ENCODE results near the gene CHST6. TPM values are rescaled to one million over a fixed set of nuclear protein-coding genes. Genes with fewer than 3 reads are reported as not detected.

Gene CHST6
- total and polyA plus RNA-seq, 9 of the 15 experiments (the other 6 are each of a cell fraction or from before 2014, with no cell fraction given): 0.01 to 0.05 (median 0.02) TPM; not detected in 6

- Histone ChIP-seq H3K4me3 (no peak overlapping the region), H3K27me3 (ENCODE audit: control insufficient read depth in 2 of 2, insufficient read depth in 2 of 2, low read length in 2 of 2) (no peaks in the 10 kb centered on the region), H3K4me2 (ENCODE audit: insufficient read depth, low read length) (no peak overlapping the region), H3K36me3 (ENCODE audit: control insufficient read depth, insufficient read depth, low read length) (peaks cover 11% of the 10 kb centered on the region; the same call in 2 of the 3 replicates), H4K20me1 (replicated peaks; ENCODE audit: control insufficient read depth, insufficient read depth, low read length) (no peaks in the 10 kb centered on the region; the same call in 1 of the 2 replicates), H3K9ac (ENCODE audit: insufficient read depth in 1 of 2, low read depth in 2 of 2, low read length in 2 of 2) (no peak overlapping the region), H2AFZ (ENCODE audit: low read depth, low read length) (no peak overlapping the region), H3K4me1 (replicated peaks in 1 of 2; ENCODE audit: control insufficient read depth in 2 of 2, insufficient read depth in 2 of 2, low read length in 2 of 2) (peaks cover 3 to 5% of the 10 kb centered on the region in 2 experiments; a peak in 4 of 5 replicates), H3K79me2 (ENCODE audit: control insufficient read depth, insufficient read depth, low read length) (peaks cover 72% of the 10 kb centered on the region), H3K9me3 (replicated peaks; ENCODE audit: control insufficient read depth, insufficient read depth, low read depth, low read length) (no peaks in the 10 kb centered on the region), H3K27ac (ENCODE audit: extremely low read depth, low read depth, low read length) (no peak overlapping the region), H3K9me1 (ENCODE audit: control insufficient read depth, insufficient read depth, low read length) (no peaks in the 10 kb centered on the region)
- in situ Hi-C loops (cut with MboI) (no loop called here), intact Hi-C loops (cut with micrococcal nuclease) (loop anchor here (5.0 kb wide), 1 partner anchor 37 kb away; no protein-coding TSS in a partner anchor)
- peak; percentile 59 for TF ChIP-seq PRDM10 (IDR thresholded peaks at IDR 0.05; ENCODE audit: partially characterized antibody)
- TF ChIP-seq RBM22 (IDR thresholded peaks at IDR 0.05; ENCODE audit: low read depth, low read length, poor library complexity, severe bottlenecking): no peak
- DNase-seq (ENCODE audit: extremely low read depth in 1 of 4, low spot score in 3 of 4) (no peak), ATAC-seq (no peak), FAIRE-seq (no peak)
- CTCF ChIA-PET (ENCODE audit: low intra/inter-chr PET ratio): no interaction called here
- BruUV-seq (replicated peaks): no TSS peak
- POLR2A ChIA-PET: interaction anchor here (0.7 to 1.3 kb wide), 2 partner anchors 44 to 52 kb away, joined by 3 to 4 read pairs; no protein-coding TSS in a partner anchor
- 90% methylated on average over 4 of the region's 4 CpGs for WGBS (ENCODE audit: insufficient coverage, low coverage, missing lambda C conversion rate)
These were observed 35.5 kb downstream of the CHST6 start for GRCh38 chr16:75459691-75460090.

Measured in K562 (cell line).